Measurements from ENCODE around the gene USP21. TPM values are rescaled to one million over a fixed set of nuclear protein-coding genes. Genes with fewer than 3 reads are reported as not detected.
"Not testable (repeated sequence)": the region's sequence is repeated elsewhere in the genome, so short reads cannot be mapped to it uniquely, and the experiment has no call there.

Gene USP21, protein sequence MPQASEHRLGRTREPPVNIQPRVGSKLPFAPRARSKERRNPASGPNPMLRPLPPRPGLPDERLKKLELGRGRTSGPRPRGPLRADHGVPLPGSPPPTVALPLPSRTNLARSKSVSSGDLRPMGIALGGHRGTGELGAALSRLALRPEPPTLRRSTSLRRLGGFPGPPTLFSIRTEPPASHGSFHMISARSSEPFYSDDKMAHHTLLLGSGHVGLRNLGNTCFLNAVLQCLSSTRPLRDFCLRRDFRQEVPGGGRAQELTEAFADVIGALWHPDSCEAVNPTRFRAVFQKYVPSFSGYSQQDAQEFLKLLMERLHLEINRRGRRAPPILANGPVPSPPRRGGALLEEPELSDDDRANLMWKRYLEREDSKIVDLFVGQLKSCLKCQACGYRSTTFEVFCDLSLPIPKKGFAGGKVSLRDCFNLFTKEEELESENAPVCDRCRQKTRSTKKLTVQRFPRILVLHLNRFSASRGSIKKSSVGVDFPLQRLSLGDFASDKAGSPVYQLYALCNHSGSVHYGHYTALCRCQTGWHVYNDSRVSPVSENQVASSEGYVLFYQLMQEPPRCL
- total RNA-seq (2014; rRNA removed; shearing (Covaris generic); ENCODE audit: low replicate concordance) = 21.9 and 43.9 TPM in 2 replicates

DNA sequence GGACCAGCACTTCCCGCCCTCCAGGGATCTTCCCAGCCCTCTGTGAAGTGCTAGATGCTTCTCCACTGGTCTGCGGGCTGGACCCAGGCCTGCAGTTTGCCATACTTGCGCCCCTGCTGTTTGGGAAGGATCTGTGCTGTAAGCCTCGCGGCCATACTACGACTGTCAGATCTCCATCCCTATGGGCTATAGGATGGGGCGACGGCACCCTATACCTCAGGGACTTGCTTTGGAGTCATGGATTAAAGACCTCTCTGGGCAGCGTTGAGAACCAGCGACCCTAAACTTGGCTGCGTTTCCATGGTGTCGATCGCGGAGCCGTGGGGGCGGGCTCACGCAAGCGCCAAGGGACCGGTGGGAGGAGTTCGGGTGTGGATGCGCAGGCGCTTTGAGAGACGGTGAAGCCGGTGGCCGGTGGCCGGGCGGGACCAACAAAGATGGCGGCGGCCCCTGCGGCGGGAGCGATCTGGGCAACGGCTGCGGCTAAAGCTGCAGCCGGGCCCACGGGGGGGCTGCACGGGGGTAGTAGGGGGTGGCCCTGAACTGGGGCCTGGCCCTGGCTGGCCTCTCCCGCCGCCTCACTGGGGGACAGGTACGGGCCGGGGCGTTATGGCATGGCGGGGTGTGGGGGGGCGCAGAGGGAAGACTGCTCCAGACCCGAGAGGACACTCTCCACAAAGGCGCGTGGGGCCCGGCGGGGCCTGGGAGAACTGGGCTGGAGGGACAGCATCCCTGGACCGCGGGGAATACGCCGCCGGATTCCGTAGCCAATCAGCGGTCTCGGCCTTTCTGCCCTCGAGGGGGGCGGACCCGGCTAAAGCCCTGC is at the start of gene USP21:
Gene USP21 (plus strand): TSS at position 414 of the 826 bp plus-strand sequence. CDS start 1,141 bp downstream, outside the sequence.
- DNase-seq = peak; percentile 97
- H3K4me1 ChIP-seq (ENCODE audit: low read length) = peaks cover 53% of the 10 kb centered on the region
- peak within 1 kb of the TSS; percentile 74 for H3K27ac ChIP-seq (ENCODE audit: low read length)
- peak within 1 kb of the TSS; percentile 98 for H3K4me2 ChIP-seq (ENCODE audit: low read depth, low read length, poor library complexity, severe bottlenecking)
- H3K9me3 ChIP-seq (ENCODE audit: low read length) = no peaks in the 10 kb centered on the region
- H3K27me3 ChIP-seq (ENCODE audit: low read length) = no peaks in the 10 kb centered on the region
- H3K79me2 ChIP-seq (ENCODE audit: low read length) = peaks cover 34% of the 10 kb centered on the region
- H3K36me3 ChIP-seq (ENCODE audit: insufficient read depth, low read length) = 0 out of 2 replicates have a peak, but pooled peaks cover 3% of the 10 kb centered on the region
- H3K4me3 ChIP-seq (ENCODE audit: low read length) = peak within 1 kb of the TSS; percentile 95
- H2AFZ ChIP-seq (ENCODE audit: low read length) = peak within 1 kb of the TSS; percentile 69; the same call in 1 of the 2 replicates
- no peaks in the 10 kb centered on the region for H4K20me1 ChIP-seq (ENCODE audit: insufficient read depth, low read depth, low read length)
- H3K9ac ChIP-seq (ENCODE audit: low read length) = peak within 1 kb of the TSS; percentile 98
- H3K9me2 ChIP-seq (replicated peaks; ENCODE audit: insufficient read depth, low read length) = no peaks in the 10 kb centered on the region

DNA sequence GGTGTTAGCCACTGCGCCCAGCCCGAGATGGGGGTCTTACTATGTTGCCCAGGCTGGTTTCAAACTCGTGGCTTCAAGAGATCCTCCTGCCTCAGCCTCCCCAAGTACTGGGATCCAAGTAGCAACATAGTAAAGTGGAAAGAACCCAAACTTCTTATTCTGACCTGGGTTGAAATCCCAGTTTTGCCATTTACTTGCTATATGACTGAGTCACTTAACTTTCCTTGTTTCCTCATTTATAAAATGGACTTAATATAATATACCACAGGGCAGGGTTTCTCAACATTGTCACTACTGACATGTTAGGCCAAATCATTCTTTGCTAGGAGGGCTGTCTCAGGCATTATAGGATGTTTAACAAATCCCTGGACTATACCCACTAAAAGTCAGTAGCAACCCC is 48.2 kb upstream of the USP21 start:
- Histone ChIP-seq H3K9me3 (ENCODE audit: low read length) (no peaks in the 10 kb centered on the region), H3K27me3 (ENCODE audit: low read length) (no peaks in the 10 kb centered on the region), H3K4me1 (ENCODE audit: low read length) (peaks cover 42% of the 10 kb centered on the region), H3K36me3 (ENCODE audit: insufficient read depth, low read length) (peaks cover 37% of the 10 kb centered on the region), H3K9ac (ENCODE audit: low read length) (no peak overlapping the region), H4K20me1 (ENCODE audit: insufficient read depth, low read depth, low read length) (peaks cover 18% of the 10 kb centered on the region), H3K79me2 (ENCODE audit: low read length) (peaks cover 97% of the 10 kb centered on the region), H3K27ac (ENCODE audit: low read length) (no peak overlapping the region), H3K4me3 (ENCODE audit: low read length) (no peak overlapping the region), H3K9me2 (replicated peaks; ENCODE audit: insufficient read depth, low read length) (no peaks in the 10 kb centered on the region), H2AFZ (ENCODE audit: low read length) (no peak overlapping the region), H3K4me2 (ENCODE audit: low read depth, low read length, poor library complexity, severe bottlenecking) (no peak overlapping the region)
- no peak for DNase-seq

DNA sequence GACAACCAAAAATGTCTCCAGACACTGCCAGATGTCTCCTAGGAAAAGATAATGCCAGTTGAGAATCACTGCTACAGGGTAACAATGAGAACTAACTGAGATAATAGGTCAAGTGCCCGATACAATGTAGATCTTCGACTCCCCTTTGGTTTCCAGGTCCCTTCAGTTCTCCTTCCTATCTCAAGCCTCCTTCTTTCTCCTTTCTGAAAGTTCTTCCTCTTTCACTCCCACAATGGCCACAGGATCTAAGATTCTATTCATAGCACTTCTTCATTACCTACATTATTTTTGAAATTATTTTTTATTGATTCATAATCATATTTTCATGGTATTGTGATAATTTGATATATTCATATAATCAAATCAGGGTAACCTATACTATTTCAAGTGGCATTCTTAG is 47.8 kb upstream of the USP21 start:
- Histone ChIP-seq H2AFZ (ENCODE audit: low read length) (no peak overlapping the region), H3K36me3 (ENCODE audit: insufficient read depth, low read length) (peaks cover 35% of the 10 kb centered on the region), H3K9ac (ENCODE audit: low read length) (no peak overlapping the region), H3K27ac (ENCODE audit: low read length) (no peak overlapping the region), H3K4me3 (ENCODE audit: low read length) (no peak overlapping the region), H3K79me2 (ENCODE audit: low read length) (peaks cover 97% of the 10 kb centered on the region), H3K9me3 (ENCODE audit: low read length) (no peaks in the 10 kb centered on the region), H4K20me1 (ENCODE audit: insufficient read depth, low read depth, low read length) (peaks cover 20% of the 10 kb centered on the region), H3K4me1 (ENCODE audit: low read length) (peaks cover 46% of the 10 kb centered on the region), H3K4me2 (ENCODE audit: low read depth, low read length, poor library complexity, severe bottlenecking) (no peak overlapping the region), H3K9me2 (replicated peaks; ENCODE audit: insufficient read depth, low read length) (no peaks in the 10 kb centered on the region), H3K27me3 (ENCODE audit: low read length) (no peaks in the 10 kb centered on the region)
- DNase-seq = no peak

DNA sequence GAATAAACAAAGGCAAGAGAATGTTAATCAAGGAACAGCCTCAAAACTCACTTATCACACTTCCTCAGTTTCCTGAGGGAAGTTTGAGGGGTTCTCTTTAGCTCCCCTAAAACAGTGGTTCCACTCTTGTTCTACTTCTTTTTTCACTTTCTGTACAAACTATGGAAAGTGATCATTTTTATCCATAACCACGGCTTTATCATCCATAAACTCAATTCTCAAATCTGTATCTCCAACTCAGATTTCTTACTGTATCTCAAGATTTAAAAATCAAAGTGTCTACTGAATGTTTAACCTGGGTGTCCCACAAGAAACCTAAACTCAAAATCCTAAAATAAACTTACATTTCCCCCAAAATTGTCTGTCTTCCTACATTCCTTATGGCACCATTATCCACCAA is 45.4 kb upstream of the USP21 start:
- no peak overlapping the region for H3K27ac ChIP-seq (ENCODE audit: low read length)
- no peak overlapping the region for H3K4me3 ChIP-seq (ENCODE audit: low read length)
- no peak overlapping the region for H3K9ac ChIP-seq (ENCODE audit: low read length)
- peaks cover 20% of the 10 kb centered on the region for H4K20me1 ChIP-seq (ENCODE audit: insufficient read depth, low read depth, low read length)
- peak overlapping the region; percentile 6 for H3K4me2 ChIP-seq (ENCODE audit: low read depth, low read length, poor library complexity, severe bottlenecking)
- H3K79me2 ChIP-seq (ENCODE audit: low read length) = peaks cover 100% of the 10 kb centered on the region
- H3K27me3 ChIP-seq (ENCODE audit: low read length) = no peaks in the 10 kb centered on the region
- H3K4me1 ChIP-seq (ENCODE audit: low read length) = peaks cover 56% of the 10 kb centered on the region
- DNase-seq = no peak
- H2AFZ ChIP-seq (ENCODE audit: low read length) = no peak overlapping the region
- no peaks in the 10 kb centered on the region for H3K9me3 ChIP-seq (ENCODE audit: low read length)
- H3K36me3 ChIP-seq (ENCODE audit: insufficient read depth, low read length) = peaks cover 26% of the 10 kb centered on the region
- H3K9me2 ChIP-seq (replicated peaks; ENCODE audit: insufficient read depth, low read length) = no peaks in the 10 kb centered on the region

DNA sequence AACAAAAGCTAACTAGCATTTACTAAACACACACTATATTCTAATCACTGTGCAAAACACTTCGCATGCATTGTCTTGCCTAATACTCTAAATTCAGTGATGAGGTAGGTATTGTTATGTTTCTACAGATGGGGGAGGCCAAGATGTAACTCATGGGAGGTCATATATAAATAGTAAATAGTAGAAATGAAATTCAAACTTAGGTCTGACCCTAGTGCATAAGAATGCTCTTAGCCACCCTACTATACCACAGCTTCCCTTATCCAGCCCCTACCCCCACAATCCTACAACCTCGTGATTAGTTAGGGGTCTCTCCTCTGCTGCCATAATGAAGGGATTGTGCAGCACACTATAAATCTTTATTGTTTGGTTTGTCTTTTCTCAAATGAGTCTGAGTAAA is 44.7 kb upstream of the USP21 start:
- Histone ChIP-seq H3K9ac (ENCODE audit: low read length) (no peak overlapping the region), H3K4me3 (ENCODE audit: low read length) (no peak overlapping the region)

DNA sequence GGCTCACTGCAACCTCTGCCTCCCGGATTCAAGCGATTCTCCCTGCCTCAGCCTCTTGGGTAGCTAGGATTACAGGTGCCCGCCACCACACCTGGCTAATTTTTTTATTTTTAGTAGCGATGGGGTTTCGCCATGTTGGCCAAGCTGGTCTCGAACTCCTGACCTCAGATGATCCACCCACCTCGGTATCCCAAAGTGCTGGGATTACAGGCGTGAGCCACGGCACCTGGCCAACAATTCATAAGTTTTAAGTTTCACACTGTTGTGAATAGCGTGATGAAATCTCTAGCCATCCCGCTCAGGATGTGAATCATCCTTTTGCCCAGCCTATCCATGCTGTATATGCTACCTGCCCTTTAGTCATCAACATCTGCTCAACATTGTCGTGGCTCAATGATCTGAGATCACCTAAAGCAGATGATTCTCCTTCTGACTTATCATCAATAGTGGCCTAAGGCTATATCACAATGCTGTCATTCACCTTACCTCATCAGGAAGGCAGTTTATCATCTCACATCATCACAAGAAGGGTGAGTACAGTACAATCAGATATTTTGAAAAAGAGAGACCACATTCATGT is 44.1 kb upstream of the USP21 start:
- Histone ChIP-seq H3K27ac (ENCODE audit: low read length) (no peak overlapping the region), H3K79me2 (ENCODE audit: low read length) (peaks cover 94% of the 10 kb centered on the region), H3K9ac (ENCODE audit: low read length) (no peak overlapping the region), H3K4me3 (ENCODE audit: low read length) (no peak overlapping the region), H3K9me3 (ENCODE audit: low read length) (no peaks in the 10 kb centered on the region), H3K4me1 (ENCODE audit: low read length) (peaks cover 69% of the 10 kb centered on the region), H3K36me3 (ENCODE audit: insufficient read depth, low read length) (peaks cover 25% of the 10 kb centered on the region; the same call in 1 of the 2 replicates), H3K27me3 (ENCODE audit: low read length) (no peaks in the 10 kb centered on the region), H4K20me1 (ENCODE audit: insufficient read depth, low read depth, low read length) (peaks cover 20% of the 10 kb centered on the region), H3K4me2 (ENCODE audit: low read depth, low read length, poor library complexity, severe bottlenecking) (peak overlapping the region; percentile 81), H3K9me2 (replicated peaks; ENCODE audit: insufficient read depth, low read length) (no peaks in the 10 kb centered on the region), H2AFZ (ENCODE audit: low read length) (no peak overlapping the region)
- DNase-seq = no peak

More for the DNA sequence above, 44.7 kb upstream of the USP21 start:
- H3K9me3 ChIP-seq (ENCODE audit: low read length) = no peaks in the 10 kb centered on the region
- peak overlapping the region; percentile 6 for H3K4me2 ChIP-seq (ENCODE audit: low read depth, low read length, poor library complexity, severe bottlenecking)
- no peak overlapping the region for H2AFZ ChIP-seq (ENCODE audit: low read length)
- H3K4me1 ChIP-seq (ENCODE audit: low read length) = peaks cover 62% of the 10 kb centered on the region
- H3K27ac ChIP-seq (ENCODE audit: low read length) = no peak overlapping the region
- H3K79me2 ChIP-seq (ENCODE audit: low read length) = peaks cover 98% of the 10 kb centered on the region
- peaks cover 22% of the 10 kb centered on the region; the same call in 1 of the 2 replicates for H3K36me3 ChIP-seq (ENCODE audit: insufficient read depth, low read length)
- peaks cover 20% of the 10 kb centered on the region for H4K20me1 ChIP-seq (ENCODE audit: insufficient read depth, low read depth, low read length)
- H3K9me2 ChIP-seq (replicated peaks; ENCODE audit: insufficient read depth, low read length) = no peaks in the 10 kb centered on the region
- no peak for DNase-seq
- no peaks in the 10 kb centered on the region for H3K27me3 ChIP-seq (ENCODE audit: low read length)

DNA sequence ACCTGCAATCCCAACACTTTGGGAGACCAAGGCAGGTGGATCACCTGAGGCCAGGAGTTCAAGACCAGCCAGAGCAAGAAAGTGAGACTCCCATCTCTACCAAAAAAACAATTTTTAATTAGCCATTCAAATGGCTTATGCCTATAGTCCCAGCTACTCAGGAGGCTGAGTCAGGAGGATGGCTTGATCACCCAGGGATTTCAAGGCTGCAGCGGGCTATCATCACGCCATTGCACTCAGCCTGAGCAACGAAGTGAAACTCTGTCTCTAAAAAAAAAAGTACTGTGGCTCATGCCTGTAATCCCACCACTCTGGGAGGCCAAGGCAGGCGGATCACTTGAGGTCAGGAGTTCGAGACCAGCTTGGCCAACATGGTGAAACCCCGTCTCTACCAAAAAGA is 43.3 kb upstream of the USP21 start:
- H3K79me2 ChIP-seq (ENCODE audit: low read length) = peaks cover 89% of the 10 kb centered on the region
- H3K4me3 ChIP-seq (ENCODE audit: low read length); H3K27ac ChIP-seq (ENCODE audit: low read length); H3K9ac ChIP-seq (ENCODE audit: low read length); H2AFZ ChIP-seq (ENCODE audit: low read length); H3K9me3 ChIP-seq (ENCODE audit: low read length); H3K27me3 ChIP-seq (ENCODE audit: low read length); DNase-seq; H3K9me2 ChIP-seq (replicated peaks; ENCODE audit: insufficient read depth, low read length): not testable (repeated sequence)
- peaks cover 20% of the 10 kb centered on the region for H4K20me1 ChIP-seq (ENCODE audit: insufficient read depth, low read depth, low read length)
- peaks cover 27% of the 10 kb centered on the region; the same call in 1 of the 2 replicates for H3K36me3 ChIP-seq (ENCODE audit: insufficient read depth, low read length)
- H3K4me2 ChIP-seq (ENCODE audit: low read depth, low read length, poor library complexity, severe bottlenecking) = peak overlapping the region; percentile 81
- peaks cover 71% of the 10 kb centered on the region for H3K4me1 ChIP-seq (ENCODE audit: low read length)
